GM21825 (cell line): ENCODE measurements around the gene SNCB.

ENCODE experiments used
- ATAC-seq: cut with Tn5 transposase; IDR thresholded peaks from one replicate; pipeline ENCODE4 v1.9.1; 2021; ENCODE audit warnings: mild to moderate bottlenecking, moderate library complexity; ENCODE audit not compliant: unreplicated experiment

SNCB gene

DNA sequence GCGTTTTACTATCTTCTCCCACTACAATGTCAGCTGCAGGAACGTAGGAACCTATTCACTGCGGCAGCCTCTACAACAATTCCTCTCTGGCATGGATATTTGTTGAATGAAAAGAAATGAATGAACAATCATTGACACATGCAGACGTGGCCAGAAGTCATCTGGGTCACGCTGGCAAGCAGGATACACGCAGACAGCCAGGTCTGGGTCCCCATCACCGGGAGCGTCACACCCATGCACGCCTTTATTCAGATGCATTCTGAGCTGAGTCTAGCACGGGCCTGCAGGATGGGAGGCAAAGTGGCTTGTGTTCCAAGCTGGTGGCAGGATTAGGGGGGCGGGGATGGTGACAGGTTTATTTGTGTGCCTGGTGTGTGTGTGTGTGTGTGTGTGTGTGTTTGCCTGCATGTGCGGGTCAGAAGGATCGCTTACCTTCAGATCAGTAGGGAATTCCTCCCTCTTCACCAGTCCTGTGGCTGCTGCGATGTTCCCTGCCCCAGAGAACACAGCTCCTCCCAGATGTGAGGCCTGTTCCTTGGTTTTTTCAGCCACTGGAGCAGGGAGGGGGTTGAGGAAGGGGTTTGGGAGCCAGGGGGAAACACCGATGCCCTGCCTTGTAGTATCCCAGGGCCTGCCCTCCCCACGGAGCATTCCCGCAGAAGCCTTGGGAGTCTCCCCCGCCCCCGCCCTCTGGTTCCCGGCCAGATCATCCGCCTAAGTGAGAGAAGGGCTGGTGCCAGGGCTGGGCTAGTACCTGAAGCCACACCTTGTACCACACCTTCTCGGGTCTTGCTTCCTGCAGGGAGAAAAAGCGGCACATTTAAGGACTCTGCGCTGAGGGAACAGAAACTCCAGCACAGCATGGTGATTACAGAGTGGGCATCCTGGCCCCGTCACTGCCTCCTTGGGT lies 4.1 kb downstream of the SNCB start:
- no peak for ATAC-seq

DNA sequence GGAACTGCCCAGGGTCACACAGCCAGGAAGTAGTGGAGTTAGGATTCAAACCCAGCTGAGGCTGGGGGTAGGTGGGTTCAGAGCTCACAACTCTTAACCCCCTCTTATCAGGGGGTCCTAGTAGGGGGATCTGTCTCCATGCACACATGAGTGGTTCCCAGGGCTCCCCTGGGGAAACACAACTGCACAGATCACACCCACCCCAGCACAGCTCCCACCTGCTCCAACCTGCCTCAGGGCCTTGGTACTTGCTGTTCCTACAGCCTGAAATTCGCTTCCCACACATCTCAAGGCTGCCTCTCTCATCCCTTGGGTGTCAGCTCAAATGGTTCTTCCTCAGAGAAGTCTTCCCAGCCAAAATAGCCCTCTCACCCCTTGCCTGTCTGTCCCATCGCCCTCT lies 4.8 kb downstream of the SNCB start:
- no peak for ATAC-seq

DNA sequence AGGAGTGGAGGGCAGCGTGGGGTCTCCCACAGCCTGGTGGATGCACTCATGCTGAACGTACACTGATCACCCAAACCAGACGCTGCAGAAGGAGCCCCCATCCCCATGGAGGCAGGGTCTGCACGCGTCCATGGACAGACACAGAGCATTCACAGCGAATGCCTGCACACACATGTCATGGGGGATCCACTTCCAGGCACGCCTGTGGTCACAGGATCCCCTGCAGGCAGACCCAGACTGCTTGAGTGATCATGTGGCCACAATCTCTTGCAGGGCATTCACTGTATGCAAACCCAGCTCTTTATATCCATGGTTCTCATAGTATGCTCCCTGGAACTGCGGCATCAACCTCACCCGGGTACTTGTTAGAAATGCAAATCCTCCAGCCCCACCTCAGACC lies 5.4 kb downstream of the SNCB start:
- no peak for ATAC-seq

DNA sequence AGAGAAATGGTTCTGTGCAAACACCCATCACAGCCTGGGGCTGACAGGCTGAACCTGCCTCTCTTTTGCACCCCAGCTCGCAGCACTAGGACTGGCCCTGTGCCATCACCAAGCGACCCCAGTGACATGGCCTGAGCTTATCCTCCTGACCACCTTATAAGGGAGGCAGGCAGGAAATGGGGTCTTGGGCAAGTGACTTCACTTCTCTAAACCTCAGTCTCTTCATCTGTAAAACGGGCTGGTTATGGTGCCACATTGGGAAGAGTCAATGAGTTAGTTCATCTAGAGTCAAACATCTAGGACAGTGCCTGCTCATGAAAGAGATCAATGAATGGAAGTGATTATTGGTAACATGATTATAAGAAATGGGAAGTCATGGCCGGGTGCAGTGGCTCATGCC lies 6.2 kb downstream of the SNCB start:
- no peak for ATAC-seq

DNA sequence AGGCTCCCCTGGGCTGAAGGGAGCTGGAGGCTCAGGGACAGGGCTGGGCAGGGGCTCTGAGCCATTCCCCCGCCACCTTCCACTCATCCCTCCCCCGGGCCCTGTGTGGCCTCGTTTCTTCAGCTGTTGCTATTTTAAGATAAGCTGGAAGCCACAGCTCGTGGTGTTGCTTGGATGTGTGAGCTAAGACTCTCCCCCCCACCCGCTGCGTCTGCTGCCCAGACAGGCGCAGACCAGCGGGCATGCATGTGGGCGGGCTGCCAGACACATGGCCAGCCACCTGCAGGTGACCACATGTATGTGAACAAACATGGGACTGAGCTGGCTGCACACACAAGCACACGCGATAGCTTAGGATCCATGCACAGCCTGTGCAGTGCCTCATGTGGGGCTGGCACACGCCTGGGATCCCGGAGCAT lies 8.7 kb downstream of the SNCB start:
- no peak for ATAC-seq

DNA sequence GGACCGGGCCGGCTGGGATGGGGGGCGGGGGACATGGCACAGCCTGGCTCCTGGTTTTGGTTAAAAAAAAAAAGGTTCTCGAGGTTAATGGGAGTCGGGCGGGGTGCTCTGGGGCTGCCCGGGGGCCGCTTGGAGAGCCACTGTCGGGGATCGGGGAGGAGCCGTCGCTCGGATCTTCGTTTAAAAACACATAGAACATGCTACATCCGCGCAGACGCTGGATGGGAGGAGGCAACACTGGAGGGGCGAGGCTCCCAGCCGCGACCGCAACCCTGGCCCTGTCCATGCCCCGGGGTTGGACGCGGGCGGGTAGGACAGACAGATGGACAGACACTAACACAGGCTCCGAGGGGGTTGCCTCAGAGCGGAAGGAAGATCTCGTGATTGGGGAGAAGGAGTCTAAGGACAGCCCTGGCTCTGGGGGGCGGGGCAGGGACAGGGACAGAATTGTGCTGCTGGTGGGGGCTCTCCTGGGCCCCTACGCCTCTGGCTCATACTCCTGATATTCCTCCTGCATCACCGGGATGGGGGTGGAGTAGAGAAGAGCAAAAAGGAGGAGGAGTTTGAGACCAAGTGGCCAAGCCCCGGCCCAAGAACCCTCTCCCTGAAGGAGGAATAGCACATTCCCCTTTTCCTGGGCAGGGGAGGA lies 9.9 kb downstream of the SNCB start:
- ATAC-seq = no peak

DNA sequence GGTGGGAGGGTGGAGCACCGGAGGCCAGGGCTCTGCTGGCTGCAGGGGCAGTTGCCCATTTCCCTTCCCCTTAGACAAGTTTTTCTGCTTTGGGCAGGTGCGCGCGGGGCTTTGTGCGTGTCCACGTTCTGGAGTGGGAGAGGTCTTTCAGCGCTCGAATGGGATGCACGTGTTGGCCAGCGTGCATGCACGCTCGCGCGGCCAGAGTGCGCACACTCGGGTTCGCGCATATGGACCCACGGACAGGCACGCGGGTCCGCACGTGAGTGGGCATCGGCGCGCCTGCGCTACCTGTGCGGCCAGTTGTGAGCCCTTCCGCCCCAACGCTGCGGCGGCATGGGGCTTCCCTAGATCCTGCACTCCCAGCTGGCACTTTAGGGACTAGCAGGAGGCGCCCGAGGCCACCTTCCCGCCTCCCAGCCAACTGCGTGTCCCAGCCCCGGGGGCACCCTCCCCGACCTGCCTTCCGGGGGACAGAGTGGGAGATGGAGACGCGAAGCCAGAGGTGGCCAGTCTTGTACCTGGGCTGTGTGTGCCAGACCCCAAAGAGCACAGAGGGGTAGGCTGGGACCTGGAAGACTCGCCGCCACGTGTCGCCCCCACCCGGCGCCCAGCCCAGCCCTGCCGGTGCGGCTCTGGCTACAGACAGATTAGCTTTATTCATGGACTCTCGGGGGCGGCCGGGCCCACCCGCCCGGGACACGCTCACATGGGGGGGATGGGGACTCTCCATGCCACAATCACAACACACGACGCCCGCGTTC lies 10.6 kb downstream of the SNCB start:
- no peak for ATAC-seq

DNA sequence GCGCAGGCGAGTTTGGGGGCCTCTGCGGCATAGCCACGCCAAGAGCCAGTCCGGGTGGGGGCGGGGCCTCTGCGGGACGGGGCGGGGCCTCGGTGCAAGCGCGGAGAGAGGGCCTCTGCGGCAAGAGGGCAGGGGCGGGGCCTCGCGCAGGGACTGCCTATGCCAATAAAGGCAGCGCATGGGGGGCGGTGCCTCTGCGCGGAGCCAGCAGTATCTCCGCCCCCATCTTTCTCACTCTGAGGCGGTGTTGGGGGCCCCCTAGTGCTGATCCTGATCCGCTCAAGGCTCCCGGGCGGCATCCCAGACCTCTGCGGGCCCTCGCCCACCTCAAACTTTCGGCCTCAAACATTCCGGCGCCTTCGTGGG lies 11.1 kb downstream of the SNCB start:
- ATAC-seq = peak; percentile 78

DNA sequence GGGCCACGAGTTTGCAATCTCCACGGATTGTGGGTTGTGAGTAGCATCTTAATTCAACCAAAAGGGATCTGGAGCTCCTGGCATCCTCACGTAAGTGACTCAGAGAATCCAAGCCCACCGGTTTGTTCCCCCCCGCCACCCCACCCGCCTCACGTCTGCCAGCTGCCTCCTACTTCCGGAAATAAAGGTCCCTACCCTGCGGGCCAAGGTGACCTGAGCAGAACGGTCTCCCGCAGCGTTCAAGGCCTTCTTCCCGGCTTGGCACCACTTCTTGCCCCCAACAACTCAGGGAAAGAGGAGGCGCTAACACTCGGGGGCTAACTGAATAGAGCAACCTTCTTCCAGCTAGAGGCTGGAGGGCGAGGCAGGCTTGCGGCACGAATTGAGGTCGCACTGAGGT lies 11.6 kb downstream of the SNCB start:
- no peak for ATAC-seq

DNA sequence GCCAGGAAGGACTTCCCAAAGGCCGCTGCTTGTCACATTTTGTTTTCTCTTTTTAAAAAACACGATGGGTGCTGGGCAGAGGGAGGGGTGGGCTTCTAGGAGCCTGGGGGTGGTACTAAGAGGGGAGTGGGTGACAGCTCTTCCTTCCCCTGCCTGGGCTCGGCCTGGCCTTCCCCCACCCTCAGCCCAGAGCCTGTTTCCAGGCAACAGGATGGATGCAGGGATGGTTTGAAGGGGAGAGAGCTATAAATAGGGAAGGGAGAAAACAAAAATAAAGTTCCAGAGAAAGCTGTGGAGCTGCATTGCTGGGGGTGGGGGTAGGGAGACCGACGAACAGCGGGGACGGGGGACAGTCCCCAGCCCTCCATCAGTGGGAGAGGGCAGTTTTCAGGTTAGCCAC lies 13.8 kb downstream of the SNCB start:
- no peak for ATAC-seq

DNA sequence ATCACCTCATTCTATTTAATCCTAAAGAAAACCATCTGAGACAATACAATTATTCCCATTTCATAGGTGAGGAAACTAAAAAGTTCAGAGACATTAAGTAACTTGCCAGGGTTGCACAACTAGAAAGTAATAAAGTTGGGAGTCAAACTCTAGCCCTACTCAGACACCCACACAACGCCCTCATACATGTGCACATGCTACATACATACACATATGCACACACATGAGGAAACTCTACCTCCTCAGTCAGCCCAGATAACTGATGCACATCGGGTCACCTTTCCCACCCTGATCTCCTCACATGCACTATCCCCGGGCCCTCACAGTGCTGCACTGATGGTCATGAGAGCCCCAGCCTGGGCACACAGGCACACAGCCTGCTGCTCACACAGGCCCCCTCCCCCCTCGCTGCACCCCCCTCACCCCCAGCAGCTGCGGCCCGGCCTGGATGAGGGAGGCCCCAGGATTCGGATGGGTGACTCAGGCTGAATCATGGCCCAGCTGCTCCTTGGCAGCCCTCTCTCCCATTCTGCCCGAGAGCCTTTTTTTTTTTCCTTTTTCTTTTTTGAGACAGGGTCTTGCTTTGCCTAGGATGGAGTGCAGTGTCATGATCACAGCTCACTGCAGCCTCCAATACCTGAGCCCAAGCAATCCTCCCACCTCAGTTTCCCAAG lies 15.4 kb downstream of the SNCB start:
- no peak for ATAC-seq

DNA sequence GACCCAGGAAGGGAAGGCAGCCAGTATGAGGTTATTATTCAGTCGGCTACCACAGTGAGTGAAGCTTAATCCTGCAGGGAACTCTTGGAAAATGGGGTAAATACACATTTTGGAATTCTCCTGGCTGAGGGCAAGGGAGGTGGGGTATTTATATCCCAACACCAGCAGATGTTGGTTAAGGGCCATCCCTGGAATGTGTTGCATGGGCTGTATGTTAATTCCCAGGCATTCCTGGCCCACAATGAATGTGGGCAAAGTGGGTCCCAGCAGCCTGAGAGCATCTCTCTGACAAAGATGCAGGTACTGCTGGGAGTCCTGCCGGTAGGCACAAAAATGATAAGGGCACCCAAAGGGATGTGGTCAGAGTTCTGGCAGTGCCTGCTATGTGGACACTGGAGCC lies 17.5 kb downstream of the SNCB start:
- no peak for ATAC-seq

DNA sequence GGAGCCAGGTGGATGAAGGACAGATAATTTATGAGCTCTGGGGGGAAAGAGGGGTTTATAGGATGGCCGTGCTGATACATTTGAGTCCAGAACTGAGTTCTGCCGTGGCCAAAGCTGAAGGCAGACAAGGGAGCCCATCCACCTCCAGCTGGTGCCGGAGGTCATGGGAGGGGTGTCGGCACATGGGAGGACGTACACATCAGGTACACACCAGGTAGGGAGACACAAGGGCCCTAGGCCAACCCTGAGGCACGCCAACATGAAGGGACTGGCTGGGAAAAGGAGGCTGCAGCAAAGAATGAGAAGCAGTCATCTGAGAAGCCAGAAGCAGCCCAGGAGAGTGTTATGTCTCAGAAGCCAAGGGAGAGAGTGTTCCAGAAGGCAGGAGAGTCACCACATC lies 18.3 kb downstream of the SNCB start:
- ATAC-seq = no peak

DNA sequence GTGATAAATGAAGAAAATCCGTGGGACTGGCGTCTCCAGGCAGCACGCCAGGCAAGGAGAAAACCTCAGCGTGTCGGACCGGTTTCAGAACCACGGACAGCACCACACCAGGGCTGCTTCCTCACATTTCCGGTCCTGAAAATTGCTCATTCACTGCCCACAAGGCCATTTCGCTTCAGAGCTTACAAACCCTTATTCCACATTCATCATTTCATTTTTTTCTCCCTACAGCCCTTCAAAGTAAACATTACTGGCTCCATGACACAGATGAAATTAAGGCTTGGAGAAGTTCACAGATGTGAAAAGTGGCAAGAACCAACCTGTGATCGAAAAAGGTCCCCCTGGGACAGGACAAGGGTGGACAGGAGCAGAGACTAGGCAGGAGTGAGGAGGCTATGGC lies 18.9 kb downstream of the SNCB start:
- ATAC-seq = no peak

DNA sequence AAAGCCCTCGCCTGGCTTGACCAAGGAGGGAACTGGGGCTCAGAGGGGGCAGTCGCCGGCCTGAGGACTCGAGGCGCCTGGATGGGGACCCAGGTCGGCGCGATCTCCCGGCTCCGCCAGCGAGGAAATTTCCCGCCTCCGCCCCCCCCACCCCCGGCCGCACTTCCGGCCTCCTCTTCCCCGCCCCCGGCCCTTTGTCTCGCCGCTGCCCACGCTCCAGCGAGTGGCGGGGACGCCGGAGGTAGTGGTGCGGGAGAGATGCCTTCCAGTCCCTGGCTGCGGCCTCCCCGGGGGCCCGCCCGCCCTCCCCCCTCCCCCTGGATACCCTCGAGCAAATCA lies 19.9 kb downstream of the SNCB start:
- peak; percentile 1 for ATAC-seq

DNA sequence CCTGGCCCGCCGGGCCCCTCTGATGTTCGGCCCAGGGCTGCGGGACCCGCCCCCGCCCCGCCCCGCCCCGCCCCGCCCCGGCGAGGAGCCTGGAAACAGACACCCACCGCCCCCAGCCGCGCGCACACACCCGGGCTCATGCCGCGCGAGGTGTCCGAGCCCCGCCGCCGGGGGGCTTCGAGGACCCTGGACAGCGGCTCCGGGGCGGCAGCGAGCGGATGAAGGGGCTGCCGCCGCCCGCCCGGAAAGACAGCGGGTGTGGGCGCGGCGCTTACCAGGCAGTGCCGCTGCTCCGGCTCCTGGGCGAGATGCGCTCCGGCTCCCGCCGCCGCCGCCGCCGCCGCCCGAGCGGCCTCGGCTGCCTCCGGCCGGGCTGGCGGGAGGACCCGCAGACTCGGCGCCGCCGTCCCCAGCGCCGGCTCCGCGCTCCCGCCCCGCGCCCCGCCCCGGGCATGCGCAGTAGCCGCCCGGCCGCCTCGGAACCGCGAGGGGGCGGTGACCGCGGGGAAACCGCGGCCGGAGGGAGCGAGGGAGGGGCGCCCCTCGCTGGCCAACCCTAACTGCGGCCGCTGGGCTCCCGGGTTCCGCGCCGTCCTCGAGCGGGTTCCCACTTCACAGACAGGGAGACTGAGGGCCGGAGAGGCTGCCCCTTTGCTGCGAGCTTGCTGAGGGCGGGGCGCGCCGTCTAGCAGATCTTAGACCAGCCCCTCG lies 20.5 kb downstream of the SNCB start, which contains the start of gene GPRIN1:
TSS of gene GPRIN1 (minus strand) at position 433 of the 711 bp plus-strand sequence. CDS start 10,322 bp downstream, outside the sequence.
- peak; percentile 80 for ATAC-seq

DNA sequence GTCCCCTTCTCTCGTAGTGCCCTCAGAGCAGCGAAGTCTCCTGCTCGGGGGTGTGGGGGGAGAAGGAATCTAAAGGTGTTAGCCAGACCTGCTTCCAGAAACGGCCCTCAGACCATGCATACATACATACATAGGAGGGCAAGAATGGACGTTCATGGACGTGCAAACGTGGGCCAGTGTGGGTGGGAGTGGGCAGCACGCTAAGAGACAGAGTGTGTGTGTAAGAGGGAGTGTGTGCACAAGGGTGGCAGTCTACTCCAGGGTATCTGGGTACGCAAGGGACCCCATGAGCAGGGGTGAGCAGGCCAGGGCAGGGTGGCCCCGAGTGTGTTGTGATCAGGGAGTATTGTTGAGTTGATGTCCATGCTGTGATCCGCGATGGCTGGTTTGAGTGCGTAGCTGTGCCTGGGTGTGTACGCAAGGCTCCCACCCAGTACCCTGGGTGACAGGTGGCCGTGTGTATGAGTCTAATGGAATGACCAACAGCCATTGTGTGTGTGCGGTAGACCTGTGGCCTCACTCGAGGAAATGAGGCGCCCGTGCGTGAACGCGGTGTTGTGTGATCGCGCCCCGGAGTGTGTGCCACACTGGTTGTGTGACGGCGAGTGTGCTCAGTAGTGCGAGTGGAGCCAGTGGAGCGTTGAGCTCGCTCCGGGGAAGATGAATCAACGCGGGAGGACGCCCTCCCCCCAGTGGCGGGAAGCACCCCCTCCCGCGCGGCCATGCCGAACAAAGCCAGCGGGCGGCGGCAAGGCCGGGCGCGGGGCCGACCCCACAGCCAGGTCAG lies 21.2 kb downstream of the SNCB start:
- no peak for ATAC-seq

DNA sequence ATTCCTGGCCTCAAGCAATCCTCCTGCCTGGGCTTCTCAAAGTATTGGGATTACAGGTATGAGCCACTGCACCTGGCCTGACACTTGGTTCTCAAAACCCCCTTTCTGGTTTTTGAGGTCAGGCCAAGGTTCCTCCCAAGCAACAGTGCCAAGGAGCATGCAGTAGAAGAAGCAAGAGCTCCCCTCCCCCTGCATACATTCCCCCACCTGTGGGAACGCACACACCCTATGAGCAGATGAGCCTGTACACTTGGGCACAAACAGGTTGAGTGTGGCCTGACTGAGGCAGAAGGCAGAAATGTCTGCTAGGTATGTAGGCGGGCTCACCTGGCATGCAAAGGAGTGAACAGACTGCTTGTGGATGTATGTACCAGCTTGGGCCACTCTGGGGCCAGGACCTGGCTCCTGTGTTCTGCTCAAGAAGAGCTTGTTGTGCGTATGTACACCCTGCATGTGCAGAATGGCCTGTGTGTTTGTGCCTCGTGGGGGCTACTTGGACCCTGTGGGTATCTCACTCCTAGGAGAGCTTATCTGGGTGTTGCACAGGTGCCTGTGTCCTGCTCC lies 22.1 kb downstream of the SNCB start:
- ATAC-seq = no peak

DNA sequence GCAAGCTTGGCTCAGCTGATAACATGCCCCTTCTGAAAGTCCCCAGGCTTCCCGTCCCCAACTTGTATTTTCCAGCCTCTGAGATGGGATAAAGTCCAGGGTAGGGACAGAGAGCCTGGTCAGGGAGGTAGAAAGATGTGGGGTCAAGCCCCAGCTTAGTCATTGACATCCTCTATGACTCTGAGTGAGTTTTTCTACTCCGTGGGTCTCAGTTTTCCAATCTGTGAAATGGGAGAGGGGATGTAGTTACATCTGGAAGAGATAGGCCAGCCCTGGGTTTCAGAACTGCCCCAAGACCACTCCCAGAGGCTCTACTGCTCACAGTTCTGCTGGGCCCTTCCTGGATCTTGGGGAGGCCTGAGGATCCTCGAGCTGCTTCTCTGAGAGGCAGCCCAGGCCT lies 23.5 kb downstream of the SNCB start:
- ATAC-seq = no peak
